WTC11 (cell line): ENCODE measurements around the gene ZBTB21. TPM values are rescaled to one million over a fixed set of nuclear protein-coding genes. Genes with fewer than 3 reads are reported as not detected.

Source experiments
- ATAC-seq: fragments of 200-7000 bp; cut with Tn5 transposase; 2 replicates; pipeline ENCODE4 v1.10.0; 2021; ENCODE audit warnings: mild to moderate bottlenecking, moderate library complexity
- CTCF ChIA-PET: fragments of 300-600 bp; sonication (Branson Sonifier 250); formaldehyde crosslinking; loops from one replicate; lab custom pipeline; 2021; ENCODE audit warnings: antibody characterized with exemption; lab: Charles Lee
- POLR2A ChIA-PET: fragments of 350-600 bp; sonication (Branson Sonifier 250); formaldehyde crosslinking; loops from one replicate; lab custom pipeline; 2021; ENCODE audit warnings: antibody characterized with exemption; lab: Charles Lee
- DNase-seq: peaks from one replicate; pipeline ENCODE4 v3.0.0; 2021; ENCODE audit warnings: low spot score
- H3K27ac Mint-ChIP-seq: 2 replicates; pipeline ENCODE4 v1.8.0; 2021; ENCODE audit warnings: mixed read lengths
- H3K27me3 Mint-ChIP-seq: 2 replicates; pipeline ENCODE4 v1.8.0; 2021; ENCODE audit warnings: low read depth, mild to moderate bottlenecking, moderate library complexity, mixed read lengths
- H3K36me3 Mint-ChIP-seq: 2 replicates; pipeline ENCODE4 v1.8.0; 2021; ENCODE audit warnings: mixed read lengths
- H3K4me1 Mint-ChIP-seq: 2 replicates; pipeline ENCODE4 v1.8.0; 2022; ENCODE audit warnings: mixed read lengths
- H3K4me3 Mint-ChIP-seq: 2 replicates; pipeline ENCODE4 v1.8.0; 2021; ENCODE audit warnings: mild to moderate bottlenecking, moderate library complexity, mixed read lengths
- H3K9me3 Mint-ChIP-seq: 2 replicates; pipeline ENCODE4 v1.8.0; 2021; ENCODE audit warnings: mixed read lengths
- CBFB ChIP-seq: sonication (generic); formaldehyde crosslinking; IDR thresholded peaks from 2 replicates; pipeline ENCODE4 v1.8.1; 2022; ENCODE audit warnings: mild to moderate bottlenecking, low read depth, missing genetic modification reagents
- E2F1 ChIP-seq: sonication (generic); formaldehyde crosslinking; IDR thresholded peaks from 2 replicates; pipeline ENCODE4 v1.8.0; 2022; ENCODE audit warnings: mild to moderate bottlenecking, missing genetic modification reagents
- E2F5 ChIP-seq: sonication (generic); formaldehyde crosslinking; IDR thresholded peaks from 2 replicates; pipeline ENCODE4 v1.8.1; 2022; ENCODE audit warnings: mild to moderate bottlenecking, moderate library complexity, missing genetic modification reagents
- ELF4 ChIP-seq: sonication (generic); formaldehyde crosslinking; IDR thresholded peaks from 2 replicates; pipeline ENCODE4 v1.8.1; 2022; ENCODE audit warnings: low read depth, mild to moderate bottlenecking, moderate library complexity, missing genetic modification reagents
- ESRRA ChIP-seq: sonication (generic); formaldehyde crosslinking; IDR thresholded peaks from 2 replicates; pipeline ENCODE4 v1.8.1; 2022; ENCODE audit warnings: mild to moderate bottlenecking, missing genetic modification reagents, borderline replicate concordance
- FOXK1 ChIP-seq: sonication (generic); formaldehyde crosslinking; IDR thresholded peaks from 2 replicates; pipeline ENCODE4 v1.8.0; 2022; ENCODE audit warnings: mild to moderate bottlenecking, moderate library complexity, missing genetic modification reagents
- FOXP1 ChIP-seq: sonication (generic); formaldehyde crosslinking; IDR thresholded peaks from 2 replicates; pipeline ENCODE4 v1.8.0; 2022; ENCODE audit warnings: missing genetic modification reagents, mild to moderate bottlenecking, moderate library complexity, borderline replicate concordance
- GABPB1 ChIP-seq: sonication (generic); formaldehyde crosslinking; IDR thresholded peaks from 2 replicates; pipeline ENCODE4 v1.8.1; 2023; ENCODE audit warnings: mild to moderate bottlenecking, missing genetic modification reagents
- GRHL2 ChIP-seq: fragments of 250-450 bp; sonication (Bioruptor Pico); IDR thresholded peaks from 2 replicates; pipeline ENCODE4 v1.8.0; 2022; ENCODE audit warnings: mild to moderate bottlenecking, moderate library complexity; ENCODE audit not compliant: insufficient replicate concordance, severe bottlenecking
- HMGA2 ChIP-seq: fragments of 250-450 bp; sonication (Bioruptor Pico); IDR thresholded peaks from 2 replicates; pipeline ENCODE4 v1.4.0; 2021; ENCODE audit warnings: mild to moderate bottlenecking, moderate library complexity
- NFYB ChIP-seq: sonication (generic); formaldehyde crosslinking; conservative IDR thresholded peaks from 2 replicates; pipeline ENCODE4 v1.8.0; 2022; ENCODE audit warnings: low read depth, missing genetic modification reagents
- OVOL2 ChIP-seq: fragments of 250-450 bp; sonication (Bioruptor Pico); IDR thresholded peaks from 2 replicates; pipeline ENCODE4 v1.9.0; 2021; ENCODE audit warnings: mild to moderate bottlenecking, borderline replicate concordance
- RELA ChIP-seq: sonication (generic); formaldehyde crosslinking; IDR thresholded peaks from 2 replicates; pipeline ENCODE4 v1.8.1; 2022; ENCODE audit warnings: missing genetic modification reagents, mild to moderate bottlenecking, borderline replicate concordance
- SMAD4 ChIP-seq: sonication (generic); formaldehyde crosslinking; IDR thresholded peaks from 2 replicates; pipeline ENCODE4 v1.8.0; 2022; ENCODE audit warnings: mild to moderate bottlenecking, missing genetic modification reagents
- SOX15 ChIP-seq: fragments of 250-450 bp; sonication (Bioruptor Pico); IDR thresholded peaks from 2 replicates; pipeline ENCODE4 v1.9.0; 2021; ENCODE audit warnings: mild to moderate bottlenecking
- STAT6 ChIP-seq: sonication (generic); formaldehyde crosslinking; conservative IDR thresholded peaks from 2 replicates; pipeline ENCODE4 v1.8.1; 2023; ENCODE audit warnings: mild to moderate bottlenecking, low read depth, missing genetic modification reagents, moderate library complexity
- TEAD4 ChIP-seq: sonication (generic); formaldehyde crosslinking; IDR thresholded peaks from 2 replicates; pipeline ENCODE4 v1.8.0; 2022; ENCODE audit warnings: mild to moderate bottlenecking, missing genetic modification reagents
- TP53 ChIP-seq: sonication (generic); formaldehyde crosslinking; IDR thresholded peaks from 2 replicates; pipeline ENCODE4 v1.8.1; 2023; ENCODE audit warnings: mild to moderate bottlenecking, missing genetic modification reagents
- ZNF138 ChIP-seq: sonication (generic); formaldehyde crosslinking; conservative IDR thresholded peaks from 2 replicates; pipeline ENCODE4 v1.8.1; 2022; ENCODE audit warnings: mild to moderate bottlenecking, moderate library complexity, missing genetic modification reagents
- ZNF423 ChIP-seq: fragments of 250-450 bp; sonication (Bioruptor Pico); IDR thresholded peaks from 2 replicates; pipeline ENCODE4 v2.1.2; 2022; ENCODE audit warnings: mild to moderate bottlenecking, moderate library complexity
- ZNF512 ChIP-seq: sonication (generic); formaldehyde crosslinking; IDR thresholded peaks from 2 replicates; pipeline ENCODE4 v1.8.1; 2022; ENCODE audit warnings: missing genetic modification reagents, borderline replicate concordance
- total RNA-seq: library from RNA; stranded (reverse); gene quantifications from 3 replicates; pipeline ENCODE4 v1.2.3, GENCODE V29; 2021
- TF ChIP-seq, protein P1 (sequence below): sonication (generic); formaldehyde crosslinking; conservative IDR thresholded peaks from 2 replicates; pipeline ENCODE4 v1.8.1; 2022; ENCODE audit warnings: mild to moderate bottlenecking, missing genetic modification reagents
- TF ChIP-seq, protein P2 (sequence below): sonication (generic); formaldehyde crosslinking; IDR thresholded peaks from 2 replicates; pipeline ENCODE4 v1.8.1; 2022; ENCODE audit warnings: low read depth, mild to moderate bottlenecking, moderate library complexity, missing genetic modification reagents, borderline replicate concordance

The ZBTB21 gene
- total RNA-seq, 1 experiment from 2014 or later = 13.8 TPM

GRCh38 chr21:42013376-42013775 lies 3.2 kb upstream of the ZBTB21 start:
- POLR2A ChIA-PET = no interaction called here
- H3K9me3 Mint-ChIP-seq = peaks cover 10% of the 10 kb centered on the region
- DNase-seq (no peak), ATAC-seq (no peak)
- no peak overlapping the region for H3K27ac Mint-ChIP-seq
- peaks cover 5% of the 10 kb centered on the region; the same call in 1 of the 2 replicates for H3K4me1 Mint-ChIP-seq
- TF ChIP-seq TEAD4 = no peak
- TF ChIP-seq E2F5 (CRISPR knock-in tag) = no peak
- TF ChIP-seq, protein P1, sequence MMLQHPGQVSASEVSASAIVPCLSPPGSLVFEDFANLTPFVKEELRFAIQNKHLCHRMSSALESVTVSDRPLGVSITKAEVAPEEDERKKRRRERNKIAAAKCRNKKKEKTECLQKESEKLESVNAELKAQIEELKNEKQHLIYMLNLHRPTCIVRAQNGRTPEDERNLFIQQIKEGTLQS (CRISPR knock-in tag) = no peak
- no peak for TF ChIP-seq ZNF512
- TF ChIP-seq, protein P2, sequence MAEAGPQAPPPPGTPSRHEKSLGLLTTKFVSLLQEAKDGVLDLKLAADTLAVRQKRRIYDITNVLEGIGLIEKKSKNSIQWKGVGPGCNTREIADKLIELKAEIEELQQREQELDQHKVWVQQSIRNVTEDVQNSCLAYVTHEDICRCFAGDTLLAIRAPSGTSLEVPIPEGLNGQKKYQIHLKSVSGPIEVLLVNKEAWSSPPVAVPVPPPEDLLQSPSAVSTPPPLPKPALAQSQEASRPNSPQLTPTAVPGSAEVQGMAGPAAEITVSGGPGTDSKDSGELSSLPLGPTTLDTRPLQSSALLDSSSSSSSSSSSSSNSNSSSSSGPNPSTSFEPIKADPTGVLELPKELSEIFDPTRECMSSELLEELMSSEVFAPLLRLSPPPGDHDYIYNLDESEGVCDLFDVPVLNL (CRISPR knock-in tag) = no peak
- no peak for TF ChIP-seq SOX15 (CRISPR knock-in tag)
- no peak for TF ChIP-seq ZNF423 (CRISPR knock-in tag)
- H3K4me3 Mint-ChIP-seq = no peak overlapping the region
- CTCF ChIA-PET = no interaction called here
- H3K36me3 Mint-ChIP-seq = peaks cover 3% of the 10 kb centered on the region
- H3K27me3 Mint-ChIP-seq = peaks cover 29% of the 10 kb centered on the region

DNA sequence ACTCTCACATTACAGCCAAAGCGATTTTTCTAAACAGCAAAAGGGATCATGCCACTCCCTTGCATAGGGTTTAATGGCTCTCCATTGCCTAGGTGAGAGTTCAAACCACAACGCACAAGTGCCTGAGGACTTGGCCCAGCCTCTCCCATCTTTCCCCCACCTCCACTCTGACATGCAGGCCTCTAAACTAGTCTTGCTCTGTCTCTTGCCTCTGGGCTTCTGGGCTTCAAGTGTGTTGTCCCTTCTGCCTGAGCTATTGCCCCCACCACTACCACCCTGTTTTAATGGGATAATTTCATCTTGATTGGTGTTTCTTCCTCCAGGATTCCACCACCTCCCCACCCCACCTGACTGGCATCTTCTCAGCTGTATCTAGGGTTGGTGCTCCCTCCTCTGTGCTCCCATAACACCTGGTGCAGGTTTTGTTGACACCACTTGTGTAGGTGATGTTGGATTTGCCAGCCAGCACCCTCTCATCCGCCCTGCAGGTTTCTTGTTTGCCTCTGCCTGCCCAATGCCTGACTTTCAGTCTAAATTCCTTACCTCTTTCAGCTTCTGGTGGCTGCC lies 2.7 kb upstream of the ZBTB21 start:
- CTCF ChIA-PET = no interaction called here
- no peak overlapping the region for H3K27ac Mint-ChIP-seq
- TF ChIP-seq FOXK1 (no peak), E2F1 (no peak), GRHL2 (no peak), CBFB (CRISPR knock-in tag) (no peak), TP53 (CRISPR knock-in tag) (no peak), OVOL2 (CRISPR knock-in tag) (no peak), FOXP1 (CRISPR knock-in tag) (no peak), GABPB1 (CRISPR knock-in tag) (no peak), HMGA2 (no peak), SMAD4 (no peak), RELA (no peak), ZNF138 (CRISPR knock-in tag) (no peak), ELF4 (CRISPR knock-in tag) (no peak), STAT6 (CRISPR knock-in tag) (no peak), ESRRA (CRISPR knock-in tag) (no peak), NFYB (CRISPR knock-in tag) (no peak)
- peak overlapping the region; percentile 88; the same call in 1 of the 2 replicates for H3K4me3 Mint-ChIP-seq
- peaks cover 29% of the 10 kb centered on the region for H3K27me3 Mint-ChIP-seq
- peaks cover 5% of the 10 kb centered on the region; the same call in 1 of the 2 replicates for H3K4me1 Mint-ChIP-seq
- no peak for ATAC-seq
- H3K9me3 Mint-ChIP-seq = peaks cover 10% of the 10 kb centered on the region
- POLR2A ChIA-PET = no interaction called here
- peaks cover 3% of the 10 kb centered on the region for H3K36me3 Mint-ChIP-seq
- DNase-seq = no peak
